Panc1 (cell line): ENCODE measurements around the gene E2F1. TPM values are rescaled to one million over a fixed set of nuclear protein-coding genes. Genes with fewer than 3 reads are reported as not detected.

Source experiments
- ATAC-seq: fragments of 200-7000 bp; cut with Tn5 transposase; 2 replicates; pipeline ENCODE4 v1.9.1; 2020; ENCODE audit warnings: mild to moderate bottlenecking, moderate library complexity
- BruUV-seq: library from RNA; stranded (reverse); fragments of 400-500 nt; replicated peaks from 2 replicates; lab custom pipeline; 2021; lab: Mats Ljungman, UMichigan
- CTCF ChIA-PET: fragments of 300-600 bp; sonication (Branson Sonifier 250); formaldehyde crosslinking; loops from one replicate; lab custom pipeline; 2022; ENCODE audit warnings: antibody characterized with exemption; lab: Charles Lee
- POLR2A ChIA-PET: fragments of 300-600 bp; sonication (Branson Sonifier 250); formaldehyde crosslinking; loops from one replicate; lab custom pipeline; 2022; ENCODE audit warnings: antibody characterized with exemption; lab: Charles Lee
- DNase-seq: peaks from one replicate; pipeline ENCODE4 v3.0.0-alpha.2; 2010; ENCODE audit warnings: low read depth, low spot score
- H3K27ac ChIP-seq: 2 replicates; pipeline ENCODE4 v1.5.1; 2011; ENCODE audit warnings: mild to moderate bottlenecking, low read length, inconsistent platforms
- H3K27me3 ChIP-seq: fragments of 200-500 bp; sonication (Bioruptor generic); 2 replicates; pipeline ENCODE4 v1.6.0; 2014; ENCODE audit warnings: low read length, inconsistent platforms; ENCODE audit not compliant: control insufficient read depth, insufficient read depth
- H3K36me3 ChIP-seq: fragments of 200-500 bp; sonication (Bioruptor generic); 2 replicates; pipeline ENCODE4 v1.5.1; 2014; ENCODE audit warnings: inconsistent platforms, mild to moderate bottlenecking, low read length, moderate library complexity; ENCODE audit not compliant: control insufficient read depth, insufficient read depth
- H3K4me1 ChIP-seq: 2 replicates; pipeline ENCODE4 v1.5.1; 2011; ENCODE audit warnings: inconsistent platforms, mild to moderate bottlenecking, low read length, moderate library complexity; ENCODE audit not compliant: control insufficient read depth, insufficient read depth
- H3K4me3 ChIP-seq, 2 experiments: 2 replicates each; pipeline ENCODE4 v1.5.1; 2011 to 2012; ENCODE audit warnings: low read depth in 2 of 2, low read length in 2 of 2, mild to moderate bottlenecking in 2 of 2, inconsistent platforms in 1 of 2, moderate library complexity in 1 of 2
- H3K9me3 ChIP-seq: fragments of 200-500 bp; sonication (Bioruptor generic); 2 replicates; pipeline ENCODE4 v1.5.1; 2014; ENCODE audit warnings: low read depth, mild to moderate bottlenecking, inconsistent platforms, low read length, moderate library complexity; ENCODE audit not compliant: control insufficient read depth, insufficient read depth
- CTCF ChIP-seq: fragments of 450-650 bp; IDR thresholded peaks from 2 replicates; pipeline ENCODE4 v1.5.1; 2017; ENCODE audit warnings: mild to moderate bottlenecking
- POLR2AphosphoS5 ChIP-seq: IDR thresholded peaks from 2 replicates; pipeline ENCODE4 v1.6.1; 2012; ENCODE audit warnings: mild to moderate bottlenecking, low read depth, low read length, moderate library complexity
- REST ChIP-seq, 2 experiments: IDR thresholded peaks; 2 replicates each; pipeline ENCODE4 v1.6.1; 2011 to 2012; ENCODE audit warnings: low read depth in 2 of 2, control low read depth in 1 of 2, low read length in 1 of 2, mild to moderate bottlenecking in 1 of 2, moderate library complexity in 1 of 2; ENCODE audit not compliant: insufficient read depth in 1 of 2
- SIN3A ChIP-seq: IDR thresholded peaks from 2 replicates; pipeline ENCODE4 v1.6.1; 2012; ENCODE audit warnings: low read depth, mild to moderate bottlenecking, low read length, moderate library complexity, borderline replicate concordance; ENCODE audit not compliant: insufficient read depth
- TCF7L2 ChIP-seq: IDR thresholded peaks from 2 replicates; pipeline ENCODE4 v1.6.1; 2011; ENCODE audit warnings: mild to moderate bottlenecking, low read depth, low read length, inconsistent platforms
- in situ Hi-C: cut with HindIII; loops from 2 replicates; pipeline ENCODE4 v1.10.0; 2016; ENCODE audit warnings: low sequenced_read_pairs, low pct_unique_long_range_greater_than_20kb
- intact Hi-C: fragments of 100-400 bp; cut with micrococcal nuclease; formaldehyde crosslinking; loops from one replicate; pipeline ENCODE4 v1.10.0; 2022; ENCODE audit not compliant: unreplicated experiment
- total RNA-seq: library from RNA; stranded (reverse); gene quantifications from one replicate; pipeline ENCODE4 v1.2.1, GENCODE V29; 2021; ENCODE audit not compliant: unreplicated experiment

Gene E2F1
- total RNA-seq, 1 experiment from 2014 or later, result 64.2 TPM

GRCh38 chr20:33694639-33695012 lies 8.4 kb upstream of the E2F1 start:
- no peak for DNase-seq
- ATAC-seq, result no peak
- Histone ChIP-seq H3K9me3 (no peaks in the 10 kb centered on the region), H3K36me3 (no peaks in the 10 kb centered on the region), H3K27ac (no peak overlapping the region), H3K27me3 (no peaks in the 10 kb centered on the region), H3K4me3 (no peak overlapping the region), H3K4me1 (no peaks in the 10 kb centered on the region)
- ChIA-PET POLR2A (interaction anchor here (0.6 kb wide), 1 partner anchor 30 kb away, joined by 5 read pairs; no protein-coding TSS in a partner anchor), CTCF (no interaction called here)
- in situ Hi-C loops (no loop called here), intact Hi-C loops (no loop called here)
- no TSS peak for BruUV-seq
- no peak for TF ChIP-seq REST (IDR thresholded peaks at IDR 0.05; ENCODE audit: insufficient read depth in 1 of 2, low read depth in 2 of 2, low read length in 1 of 2)
- TF ChIP-seq POLR2AphosphoS5, result no peak
- TF ChIP-seq SIN3A, result no peak
- TF ChIP-seq TCF7L2, result no peak
- TF ChIP-seq CTCF, result no peak

GRCh38 chr20:33693741-33694638 lies 7.8 kb upstream of the E2F1 start:
- ChIA-PET POLR2A (no interaction called here), CTCF (interaction anchor here (0.6 kb wide), 1 partner anchor 241 kb away, joined by 3 read pairs; no protein-coding TSS in a partner anchor)
- Histone ChIP-seq H3K27ac (no peak overlapping the region), H3K4me3 (no peak overlapping the region), H3K4me1 (no peaks in the 10 kb centered on the region), H3K36me3 (no peaks in the 10 kb centered on the region), H3K27me3 (no peaks in the 10 kb centered on the region), H3K9me3 (no peaks in the 10 kb centered on the region)
- in situ Hi-C loops, result no loop called here
- DNase-seq (no peak), ATAC-seq (peak; percentile 46; the same call in 1 of the 2 replicates)
- TF ChIP-seq REST (IDR thresholded peaks at IDR 0.05; ENCODE audit: insufficient read depth in 1 of 2, low read depth in 2 of 2, low read length in 1 of 2), result no peak
- no peak for TF ChIP-seq TCF7L2
- TF ChIP-seq SIN3A, result no peak
- no peak for TF ChIP-seq CTCF
- TF ChIP-seq POLR2AphosphoS5, result no peak
- no TSS peak for BruUV-seq
- intact Hi-C loops, result no loop called here
